NOMO-1 (cell line): ENCODE results near the gene FOXQ1.
"Not testable (repeated sequence)": the region's sequence is repeated elsewhere in the genome, so short reads cannot be mapped to it uniquely, and the experiment has no call there.

Experiments
- DNase-seq, 2 experiments: peaks; one replicate each; lab custom pipeline; 2025; ENCODE audit not compliant: unreplicated experiment in 2 of 2; lab: John Stamatoyannopoulos, UW

The FOXQ1 gene

GRCh38 chr6:1318584-1318983 lies 6.7 kb downstream of the FOXQ1 start:
- not testable (repeated sequence) for DNase-seq

GRCh38 chr6:1321738-1322137 lies 9.8 kb downstream of the FOXQ1 start:
- DNase-seq: peak; percentile 56 to 67

DNA sequence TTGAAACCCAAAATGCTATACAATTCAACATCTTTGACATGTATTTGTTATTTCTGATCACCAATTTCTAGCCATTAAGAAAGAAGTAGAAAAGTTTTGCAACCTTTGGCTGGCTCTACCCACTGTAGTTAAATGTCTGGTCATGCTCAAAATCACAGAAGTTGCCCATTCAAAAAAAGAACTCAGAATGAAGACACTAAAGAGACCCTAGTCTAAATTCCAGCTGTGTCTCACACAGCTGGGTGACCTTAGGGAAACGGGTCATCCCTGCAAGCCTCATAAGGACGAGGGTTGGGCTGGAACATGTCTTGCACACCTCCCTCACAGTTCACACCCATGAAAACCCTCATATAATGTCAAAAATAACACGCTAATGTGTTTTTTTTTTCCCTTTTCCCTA lies 10.3 kb downstream of the FOXQ1 start:
- peak in 1 of 2 experiments; percentile 31 for DNase-seq

DNA sequence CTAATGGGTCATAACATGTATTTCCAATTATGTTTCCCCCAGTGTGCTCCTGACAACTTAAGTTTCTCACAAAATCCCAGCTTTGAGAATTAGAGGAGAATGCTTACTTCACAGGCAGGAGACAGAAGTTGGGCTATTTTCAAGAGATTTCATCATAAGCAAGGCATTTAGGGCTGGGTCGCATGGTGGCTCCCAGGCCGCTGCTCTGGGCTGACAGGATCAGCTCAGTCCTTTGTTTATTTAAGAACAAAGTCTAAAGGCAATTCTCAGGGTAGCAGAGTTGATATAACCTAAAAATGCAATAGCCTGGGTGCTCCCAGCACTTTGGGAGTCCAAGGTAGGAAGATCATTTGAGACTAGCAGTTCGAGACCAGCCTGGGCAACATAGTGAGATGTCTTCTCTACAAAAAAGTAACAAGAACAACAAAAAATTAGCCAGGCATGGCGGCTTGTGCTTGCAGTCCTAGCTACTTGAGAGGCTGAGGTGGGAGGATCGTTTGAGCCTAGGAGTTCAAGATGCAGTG lies 10.9 kb downstream of the FOXQ1 start:
- no peak for DNase-seq

DNA sequence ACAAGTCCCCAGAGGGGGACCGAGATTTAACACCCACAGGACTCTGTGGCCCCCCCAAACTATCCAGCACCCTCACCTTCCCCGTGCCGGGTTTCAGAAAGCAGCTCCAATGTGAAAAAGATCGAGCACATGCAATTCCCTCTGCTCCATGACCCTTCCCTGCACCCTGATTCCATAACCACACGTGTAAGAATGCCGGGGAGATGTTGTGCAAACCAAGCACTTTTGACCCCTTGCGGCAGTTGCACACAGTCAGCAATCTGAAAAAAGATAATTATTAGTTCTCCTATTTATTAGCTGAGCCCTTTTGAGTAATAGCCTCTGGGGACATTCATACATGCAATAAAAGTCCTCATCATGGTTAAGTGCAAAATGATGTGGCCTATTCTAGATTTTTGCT lies 13.0 kb downstream of the FOXQ1 start:
- DNase-seq: no peak

GRCh38 chr6:1325461-1326309 lies 13.8 kb downstream of the FOXQ1 start:
- peak; percentile 25 to 32 for DNase-seq

GRCh38 chr6:1326535-1327121 lies 14.7 kb downstream of the FOXQ1 start:
- DNase-seq: peak in 1 of 2 experiments; percentile 25

DNA sequence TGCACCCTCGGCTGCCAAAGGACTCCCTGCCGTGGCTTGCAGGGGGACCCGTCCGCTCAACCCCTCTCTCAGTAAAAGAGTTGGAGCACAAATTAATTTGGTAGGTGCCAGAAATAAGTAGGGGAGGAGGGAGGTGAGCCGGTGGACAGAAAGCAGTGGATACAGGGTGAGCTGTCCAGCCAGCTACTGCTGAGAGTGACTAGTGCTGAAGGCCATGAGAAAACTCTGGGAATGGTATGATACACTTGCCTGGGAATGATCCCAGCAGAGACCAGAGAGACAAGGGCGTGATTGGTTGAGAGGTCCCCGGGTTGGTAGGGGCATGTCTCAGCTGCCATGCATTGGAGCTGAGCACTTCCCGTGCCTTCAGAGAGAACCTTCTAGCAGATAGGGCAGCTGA lies 15.7 kb downstream of the FOXQ1 start:
- DNase-seq: no peak

GRCh38 chr6:1328129-1328800 lies 16.4 kb downstream of the FOXQ1 start:
- no peak for DNase-seq

DNA sequence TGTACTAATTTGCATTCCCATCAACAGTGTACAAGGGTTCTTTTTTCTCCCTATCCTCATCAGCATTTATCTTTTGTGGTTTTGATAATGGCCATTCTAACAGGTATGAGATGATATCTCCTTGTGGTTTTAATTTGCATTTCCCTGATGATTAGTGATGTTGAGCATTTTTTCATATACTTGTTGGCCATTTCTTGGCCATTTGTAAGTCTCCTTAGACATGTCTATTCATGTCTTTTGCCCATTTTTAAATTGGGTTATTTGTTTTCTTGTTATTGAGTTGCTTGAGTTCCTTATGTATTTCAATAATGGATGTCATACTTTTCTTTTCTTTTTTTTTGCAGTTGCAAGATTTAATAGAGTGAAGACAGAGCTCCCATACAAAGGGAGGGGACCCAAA lies 17.8 kb downstream of the FOXQ1 start:
- no peak for DNase-seq

- DNase-seq: no peak
These were observed 22.8 kb downstream of the FOXQ1 start for GRCh38 chr6:1334684-1335083.

GRCh38 chr6:1335367-1336037 lies 23.6 kb downstream of the FOXQ1 start:
- DNase-seq: peak; percentile 91

DNA sequence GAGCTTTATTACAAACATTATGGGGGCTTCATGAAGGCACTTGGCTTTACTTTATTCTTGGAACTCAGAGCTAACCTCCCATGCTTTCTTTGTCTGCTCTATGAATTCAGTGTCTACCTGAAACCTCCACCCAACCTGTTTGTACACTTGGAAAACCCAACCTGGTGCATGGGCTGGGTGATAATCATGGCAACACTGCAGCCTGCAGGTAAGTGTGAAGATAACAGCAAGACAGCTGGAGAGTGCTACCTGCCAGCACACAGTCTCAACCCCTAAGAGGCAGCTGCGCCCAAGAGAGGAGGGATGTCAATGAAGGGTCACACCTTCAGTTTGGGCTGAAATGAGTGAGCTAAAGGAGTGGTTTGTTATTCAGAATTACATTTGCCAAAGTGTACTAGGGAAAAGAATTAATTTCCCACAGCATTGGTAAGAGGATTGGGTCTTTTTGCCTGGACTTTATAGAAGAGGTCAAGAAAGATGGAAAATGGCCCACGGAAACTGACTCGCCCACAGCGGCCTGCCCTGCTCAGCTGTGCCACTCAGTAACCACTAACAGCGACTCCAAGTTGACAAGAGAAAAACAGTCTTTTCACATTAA lies 24.4 kb downstream of the FOXQ1 start:
- DNase-seq: no peak

GRCh38 chr6:1337791-1338190 lies 25.9 kb downstream of the FOXQ1 start:
- no peak for DNase-seq

- DNase-seq: no peak
These were observed 34.2 kb downstream of the FOXQ1 start for GRCh38 chr6:1346101-1346500.

- DNase-seq: no peak
These were observed 34.7 kb downstream of the FOXQ1 start for GRCh38 chr6:1346558-1347091.

DNA sequence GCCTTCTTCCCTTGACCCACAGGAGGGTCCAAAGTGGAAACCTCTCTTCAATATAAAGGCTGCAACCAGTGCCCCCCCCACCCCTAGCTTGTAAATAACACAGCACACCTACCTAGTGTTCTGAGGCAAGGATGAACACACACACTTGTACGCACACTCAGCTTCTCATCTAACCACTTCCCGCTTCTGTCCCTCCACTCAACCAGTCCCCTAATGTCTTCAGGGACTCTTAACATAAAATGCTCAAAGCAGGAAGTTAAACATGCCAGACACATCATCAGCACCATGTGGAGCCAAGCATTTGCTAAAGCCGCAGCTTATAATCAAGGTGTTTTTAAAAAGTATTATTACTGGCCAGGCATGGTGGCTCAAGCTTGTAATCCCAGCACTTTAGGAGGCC lies 35.3 kb downstream of the FOXQ1 start:
- no peak for DNase-seq

DNA sequence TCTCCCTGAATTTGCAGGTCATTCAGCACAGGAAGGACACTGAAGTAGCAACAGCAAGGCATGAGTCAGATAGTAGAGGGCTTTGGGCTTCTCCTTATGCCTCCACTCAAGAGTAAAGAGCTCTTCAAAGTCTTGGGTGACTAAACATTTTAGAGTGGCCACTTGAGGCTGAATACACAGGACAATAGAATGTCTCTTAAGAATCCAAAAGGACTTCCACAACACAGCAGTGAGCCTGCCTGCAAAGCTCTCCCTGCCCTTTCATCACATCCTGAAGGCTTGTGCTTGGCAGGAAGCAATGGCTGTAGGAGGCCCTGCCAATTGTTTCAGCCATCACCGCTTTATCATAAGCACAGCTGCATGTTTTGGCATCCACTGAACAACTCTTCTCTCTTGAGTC lies 36.8 kb downstream of the FOXQ1 start:
- DNase-seq: no peak

DNA sequence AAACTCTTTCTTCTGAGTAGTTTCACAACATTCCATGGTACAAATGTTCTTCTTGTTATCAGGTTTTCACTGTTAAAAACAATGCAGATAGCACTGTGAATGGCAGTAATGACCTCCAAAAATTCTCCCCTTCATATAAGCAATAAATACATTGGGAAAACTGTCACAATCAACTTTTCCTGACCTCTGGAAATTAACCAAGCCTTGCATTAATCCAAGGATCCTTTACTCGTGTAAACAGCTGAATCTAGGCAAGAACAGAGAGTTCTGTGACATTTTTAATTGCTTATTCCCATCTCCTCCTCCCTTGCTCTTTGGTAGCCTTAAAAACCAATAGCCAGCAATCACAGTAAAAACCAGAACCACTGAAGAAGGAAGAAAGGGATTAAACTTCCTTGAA lies 37.8 kb downstream of the FOXQ1 start:
- DNase-seq: no peak

- no peak for DNase-seq
These were observed 39.6 kb downstream of the FOXQ1 start for GRCh38 chr6:1351381-1352008.
